Stimulated activated CD8-positive, alpha-beta memory T cell treated with anti-CD3 and anti-CD28 coated beads, Interleukin-7, amount 100 ng/mL, for 48 hours (primary cell): Measurements from ENCODE around the gene TBX1.

Experiments used
- DNase-seq, 2 donors: peaks; one replicate each; pipeline ENCODE4 v3.0.0-alpha.2; 2020; ENCODE audit warnings: low read depth in 1 of 2; ENCODE audit errors: extremely low read depth in 1 of 2

The TBX1 gene

DNA sequence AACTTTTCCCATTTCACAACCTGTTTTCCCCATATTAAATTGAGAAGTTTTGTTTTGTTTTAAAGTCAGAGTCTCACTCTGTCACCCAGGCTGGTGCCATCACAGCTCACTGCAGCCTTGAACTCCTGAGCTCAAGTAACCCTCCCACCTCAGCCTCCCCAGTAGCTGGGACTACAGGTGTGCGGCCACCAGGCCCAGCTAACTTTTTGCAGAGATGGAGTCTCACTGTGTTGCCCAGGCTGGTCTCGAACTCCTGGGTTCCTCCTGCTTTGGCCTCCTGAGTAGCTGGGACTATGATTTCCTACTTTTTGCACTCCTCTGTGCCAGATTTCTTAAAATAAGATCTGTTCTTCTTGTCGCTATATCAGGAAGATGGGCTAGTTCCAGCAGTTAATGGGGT is 49.2 kb downstream of the TBX1 start:
- no peak for DNase-seq

DNA sequence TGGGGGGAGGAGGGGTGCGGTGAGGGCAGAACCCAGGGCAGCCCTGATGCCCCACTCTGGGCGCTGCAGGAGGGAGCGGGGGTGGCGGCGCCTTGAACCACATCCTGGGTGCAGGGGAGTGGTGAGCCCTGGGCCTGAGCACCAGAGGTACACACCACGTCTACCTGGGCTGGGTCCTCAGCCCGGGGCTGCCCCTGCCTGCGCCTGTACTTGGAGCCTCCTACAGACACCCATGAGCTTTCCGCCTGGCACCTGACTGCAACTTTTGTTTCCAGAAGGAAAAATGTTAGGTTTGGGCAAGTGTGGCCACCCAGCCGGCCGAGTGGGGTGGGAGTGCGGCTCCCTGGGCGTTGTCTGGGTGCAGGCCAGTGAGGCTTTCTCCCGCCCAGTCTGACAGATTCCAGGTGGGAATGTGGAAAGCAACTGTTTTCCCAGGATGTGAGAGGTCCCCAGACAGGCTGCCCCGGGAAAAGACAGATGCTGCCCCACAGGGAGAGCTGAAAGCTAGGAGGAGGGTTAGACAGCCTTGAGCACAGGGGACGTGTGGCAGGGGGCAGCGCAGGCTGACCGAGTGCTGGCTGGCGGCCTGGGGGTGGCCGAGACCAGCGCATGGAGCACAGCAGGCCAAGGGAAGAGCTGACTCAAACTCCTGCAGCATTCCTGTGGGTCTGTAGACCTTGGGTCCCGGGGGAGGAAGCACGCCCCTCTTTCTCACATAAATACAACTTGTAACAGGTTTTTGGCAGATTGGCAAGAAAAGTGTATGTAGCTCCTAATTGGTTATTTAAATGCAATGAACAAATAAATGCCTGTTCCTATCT is 50.0 kb downstream of the TBX1 start:
- DNase-seq = no peak

DNA sequence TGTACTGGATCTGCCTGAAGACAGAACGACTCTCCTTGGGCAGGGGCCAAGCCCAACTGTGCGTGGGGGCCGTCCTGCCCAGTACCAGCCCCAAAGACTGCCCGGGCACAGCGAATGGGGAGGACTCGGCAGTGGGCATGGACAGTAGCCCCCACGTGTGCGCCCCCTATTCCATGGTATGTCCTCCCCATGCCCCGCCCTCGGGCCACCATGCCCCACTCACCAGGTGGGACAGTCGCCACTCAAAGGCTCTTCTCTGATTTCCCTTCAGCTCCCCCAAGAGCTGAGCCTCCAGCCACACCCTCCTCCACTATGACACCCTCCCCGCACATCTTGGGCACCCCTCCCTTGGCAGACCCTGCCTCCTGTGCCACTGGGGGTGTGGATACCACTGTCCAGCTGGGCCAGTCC is 50.6 kb downstream of the TBX1 start:
- DNase-seq = no peak

DNA sequence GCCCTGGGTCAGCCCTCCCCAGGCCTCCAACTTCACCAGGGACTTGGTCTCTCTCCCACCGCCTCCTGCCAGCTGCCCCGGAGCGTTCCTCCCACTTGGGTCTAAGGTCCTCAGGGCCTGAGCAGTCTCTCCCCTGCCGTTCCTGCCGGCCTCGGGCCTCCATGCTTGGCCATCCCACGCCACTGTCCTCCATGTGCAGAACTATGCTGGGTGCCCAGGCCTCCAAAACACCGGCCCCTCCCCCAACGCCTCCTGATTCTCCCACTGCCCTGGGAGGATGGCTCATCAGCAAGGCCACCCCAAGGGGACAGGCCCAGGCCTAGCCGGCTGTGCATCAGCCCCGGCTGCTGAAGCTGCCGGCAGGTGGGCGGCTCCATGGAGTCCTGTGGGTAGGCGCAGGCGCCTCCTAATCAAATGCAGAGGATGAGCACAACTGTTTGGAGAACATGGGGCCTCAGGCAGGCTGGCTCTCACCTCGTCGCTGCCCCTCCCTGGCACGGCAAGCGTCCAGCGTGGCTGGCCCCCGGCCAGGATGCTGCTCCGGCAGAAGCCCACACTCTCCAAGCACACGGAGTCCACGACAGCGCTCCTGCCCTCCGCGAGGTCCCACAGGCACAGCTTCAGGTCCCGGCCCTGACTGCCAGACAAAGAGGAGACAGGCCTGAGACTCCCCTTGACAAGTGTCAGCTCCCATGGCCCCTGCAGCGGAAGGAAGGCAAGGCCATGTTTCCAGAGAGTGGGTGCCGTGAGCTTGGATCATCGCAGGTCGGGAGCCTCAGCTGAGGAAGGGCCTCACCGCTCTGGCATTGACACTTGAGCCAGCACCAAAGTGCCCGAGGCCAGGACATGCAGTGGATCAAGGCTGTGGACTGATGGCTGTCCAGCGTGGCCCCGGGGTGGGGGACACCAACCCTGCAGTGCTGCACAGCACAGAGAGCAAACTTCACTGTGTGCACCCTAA is 51.5 kb downstream of the TBX1 start:
- no peak for DNase-seq

- no peak for DNase-seq
These were observed 52.3 kb downstream of the TBX1 start for GRCh38 chr22:19812910-19813309.

DNA sequence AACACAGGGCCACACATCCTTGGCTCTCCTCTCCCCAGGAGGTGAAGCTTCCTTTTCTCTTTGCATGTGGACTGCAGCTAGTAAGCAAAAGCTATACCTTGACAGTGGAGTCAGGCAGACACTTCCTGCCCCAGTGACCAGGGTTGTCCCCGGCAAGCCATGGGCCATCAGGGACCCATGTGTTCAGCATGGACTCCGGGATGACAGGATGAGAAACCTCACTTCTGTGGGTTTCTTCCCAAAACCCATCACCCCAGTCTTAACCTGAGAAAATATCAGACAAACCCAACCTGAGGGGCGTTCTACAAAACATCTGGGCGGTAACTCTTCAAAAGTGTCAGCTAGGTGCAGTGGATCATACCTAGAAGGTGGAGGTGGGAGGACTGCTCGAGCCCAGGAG is 53.9 kb downstream of the TBX1 start:
- DNase-seq = no peak

DNA sequence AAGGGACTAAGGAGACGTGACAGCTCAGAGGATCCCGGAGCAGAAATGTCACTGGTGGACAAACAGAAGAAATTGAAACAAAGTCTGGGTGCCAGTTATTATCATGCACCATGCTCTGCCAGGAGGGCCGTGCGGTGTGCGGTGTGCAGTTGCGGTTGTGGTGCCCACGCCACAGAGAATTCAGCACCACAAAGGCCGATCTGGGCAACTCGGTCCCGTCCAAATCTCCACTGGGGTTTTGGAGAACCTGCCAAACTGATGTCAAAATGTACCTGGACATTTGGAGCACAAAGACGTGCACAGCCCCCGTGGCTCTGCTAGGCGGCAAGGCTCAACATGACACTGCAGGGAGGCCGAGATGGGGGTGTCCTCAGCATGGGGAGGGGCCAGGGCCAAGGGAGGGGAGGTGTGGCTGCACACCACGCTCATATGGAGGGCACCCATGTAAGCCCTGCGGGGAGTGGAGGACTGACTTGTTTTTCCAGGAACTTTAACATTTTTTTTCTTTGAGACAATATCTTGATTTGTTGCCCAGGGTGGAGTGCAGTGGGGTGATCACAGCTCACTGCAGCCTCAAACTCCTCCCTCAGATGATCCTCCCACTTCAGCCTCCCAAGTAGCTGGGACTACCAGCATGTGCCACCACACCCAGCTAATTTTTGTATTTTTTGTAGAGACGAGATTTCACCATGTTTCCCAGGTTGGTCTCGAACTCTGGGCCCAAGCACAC is 54.7 kb downstream of the TBX1 start:
- DNase-seq = no peak

DNA sequence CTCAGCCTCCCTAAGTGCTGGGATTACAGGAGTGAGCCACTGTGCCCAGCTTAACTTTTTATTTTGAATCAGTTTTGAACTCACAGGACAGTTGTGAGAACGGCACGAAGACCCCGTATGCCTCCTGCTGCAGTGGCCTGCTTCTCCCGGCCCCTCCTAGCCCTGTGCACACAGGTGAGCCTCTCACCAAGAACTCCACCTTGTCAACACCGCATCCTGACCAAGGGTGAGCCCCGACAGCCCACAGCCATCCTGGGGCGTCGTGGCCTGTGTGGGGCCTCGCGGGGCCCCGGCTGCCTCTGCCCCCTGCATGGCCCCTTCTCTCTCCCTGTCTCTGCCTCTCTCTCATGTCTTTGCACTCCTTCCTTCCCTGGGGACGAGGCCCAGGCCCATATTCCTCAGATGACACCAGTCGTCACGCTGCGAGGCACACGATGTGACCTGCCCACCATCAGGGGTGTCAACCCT is 55.3 kb downstream of the TBX1 start:
- DNase-seq = no peak

DNA sequence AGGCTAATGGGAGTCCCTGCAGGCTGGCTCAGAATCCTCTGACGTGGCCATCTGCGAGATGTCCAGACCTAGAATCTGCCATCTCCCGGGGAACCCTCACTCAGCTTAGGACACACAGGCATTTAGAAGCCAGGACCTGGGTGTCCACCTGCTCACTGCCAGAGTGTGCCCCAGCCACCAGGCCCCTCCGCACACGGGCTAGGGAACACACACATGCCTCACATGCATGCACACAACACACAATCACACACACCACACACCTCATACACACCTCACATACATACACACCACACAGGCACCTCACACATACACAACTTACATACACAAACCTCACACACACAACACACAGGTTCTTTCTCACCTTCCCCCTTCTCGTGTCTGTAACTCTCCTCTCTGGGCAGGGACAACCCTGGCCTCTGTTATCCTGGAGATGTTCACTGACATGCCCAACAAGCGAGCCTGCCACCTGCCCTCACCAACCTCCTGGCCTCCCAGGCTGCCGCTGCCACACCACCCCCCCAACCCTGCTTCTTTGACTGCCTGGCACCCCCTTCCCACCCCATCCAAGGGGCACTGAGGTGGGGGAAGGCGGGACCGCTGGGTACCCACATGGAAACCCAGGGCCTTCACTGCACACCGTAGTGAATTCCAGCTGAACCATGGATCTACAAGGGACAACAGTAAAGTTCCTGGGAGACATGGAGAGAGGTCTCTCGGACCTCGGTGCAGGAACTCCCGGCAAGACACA is 56.0 kb downstream of the TBX1 start:
- DNase-seq = no peak
